H1 (cell line): ENCODE data around the gene GKN2. TPM values are rescaled to one million over a fixed set of nuclear protein-coding genes. Genes with fewer than 3 reads are reported as not detected.

ENCODE experiments used
- FOSL1 ChIP-seq: IDR thresholded peaks from 2 replicates; pipeline ENCODE4 v1.6.1; 2011; ENCODE audit warnings: mild to moderate bottlenecking, low read depth, low read length, moderate library complexity; ENCODE audit not compliant: insufficient read depth
- PHF8 ChIP-seq: fragments of 200-600 bp; sonication (generic); conservative IDR thresholded peaks from 2 replicates; pipeline ENCODE4 v1.7.1; 2012; ENCODE audit warnings: low read depth, mild to moderate bottlenecking, inconsistent platforms, low read length, moderate library complexity
- POLR2AphosphoS5 ChIP-seq: IDR thresholded peaks from 2 replicates; pipeline ENCODE4 v1.6.1; 2011; ENCODE audit warnings: low read depth, low read length
- POU5F1 ChIP-seq: IDR thresholded peaks from 2 replicates; pipeline ENCODE4 v1.6.1; 2011; ENCODE audit warnings: low read depth, mild to moderate bottlenecking, low read length, moderate library complexity
- SP1 ChIP-seq: IDR thresholded peaks from 2 replicates; pipeline ENCODE4 v1.6.1; 2011; ENCODE audit warnings: low read depth, low read length
- TEAD4 ChIP-seq: IDR thresholded peaks from 2 replicates; pipeline ENCODE4 v1.6.1; 2012; ENCODE audit warnings: low read depth, low read length, inconsistent platforms, mixed read lengths
- ZNF274 ChIP-seq: IDR thresholded peaks from 2 replicates; pipeline ENCODE4 v1.7.0; 2012; ENCODE audit warnings: low read length, borderline replicate concordance; ENCODE audit errors: extremely low read depth
- polyA plus RNA-seq, 7 experiments: library from polyadenylated mRNA; depleted of rRNA in 3 of 7; stranded (reverse) in 5 of 7; unstranded in 2 of 7; fragments of >200 nt in 5 of 7; fragments of 200-250 nt in 2 of 7; gene quantifications; 1 replicate in 5 of 7; 2 replicates in 1 of 7; 4 replicates in 1 of 7; pipeline versions ENCODE4 v1.2.1 to v1.2.3, GENCODE V29; 2011 to 2013; ENCODE audit warnings: missing spikeins in 2 of 7, mixed read lengths in 2 of 7
- total RNA-seq: library from RNA; stranded (reverse); fragmentation: NEBNext Ultra II Directional; extraction: Animal tissue kit (Norgen Biotek cat#: 25700); gene quantifications from 2 replicates; pipeline ENCODE4 v1.2.1, GENCODE V29; 2021
- TF ChIP-seq, protein P1 (sequence below): fragments of 300-600 bp; sonication (generic); IDR thresholded peaks from 2 replicates; pipeline ENCODE4 v1.7.1; 2012; ENCODE audit warnings: low read length, moderate library complexity, mild to moderate bottlenecking, inconsistent platforms; ENCODE audit not compliant: insufficient replicate concordance

The GKN2 gene
- total and polyA plus RNA-seq, 2 of the 8 experiments (the other 6 are each of a cell fraction or from before 2014, with no cell fraction given), result not detected

- TF ChIP-seq, protein P1, sequence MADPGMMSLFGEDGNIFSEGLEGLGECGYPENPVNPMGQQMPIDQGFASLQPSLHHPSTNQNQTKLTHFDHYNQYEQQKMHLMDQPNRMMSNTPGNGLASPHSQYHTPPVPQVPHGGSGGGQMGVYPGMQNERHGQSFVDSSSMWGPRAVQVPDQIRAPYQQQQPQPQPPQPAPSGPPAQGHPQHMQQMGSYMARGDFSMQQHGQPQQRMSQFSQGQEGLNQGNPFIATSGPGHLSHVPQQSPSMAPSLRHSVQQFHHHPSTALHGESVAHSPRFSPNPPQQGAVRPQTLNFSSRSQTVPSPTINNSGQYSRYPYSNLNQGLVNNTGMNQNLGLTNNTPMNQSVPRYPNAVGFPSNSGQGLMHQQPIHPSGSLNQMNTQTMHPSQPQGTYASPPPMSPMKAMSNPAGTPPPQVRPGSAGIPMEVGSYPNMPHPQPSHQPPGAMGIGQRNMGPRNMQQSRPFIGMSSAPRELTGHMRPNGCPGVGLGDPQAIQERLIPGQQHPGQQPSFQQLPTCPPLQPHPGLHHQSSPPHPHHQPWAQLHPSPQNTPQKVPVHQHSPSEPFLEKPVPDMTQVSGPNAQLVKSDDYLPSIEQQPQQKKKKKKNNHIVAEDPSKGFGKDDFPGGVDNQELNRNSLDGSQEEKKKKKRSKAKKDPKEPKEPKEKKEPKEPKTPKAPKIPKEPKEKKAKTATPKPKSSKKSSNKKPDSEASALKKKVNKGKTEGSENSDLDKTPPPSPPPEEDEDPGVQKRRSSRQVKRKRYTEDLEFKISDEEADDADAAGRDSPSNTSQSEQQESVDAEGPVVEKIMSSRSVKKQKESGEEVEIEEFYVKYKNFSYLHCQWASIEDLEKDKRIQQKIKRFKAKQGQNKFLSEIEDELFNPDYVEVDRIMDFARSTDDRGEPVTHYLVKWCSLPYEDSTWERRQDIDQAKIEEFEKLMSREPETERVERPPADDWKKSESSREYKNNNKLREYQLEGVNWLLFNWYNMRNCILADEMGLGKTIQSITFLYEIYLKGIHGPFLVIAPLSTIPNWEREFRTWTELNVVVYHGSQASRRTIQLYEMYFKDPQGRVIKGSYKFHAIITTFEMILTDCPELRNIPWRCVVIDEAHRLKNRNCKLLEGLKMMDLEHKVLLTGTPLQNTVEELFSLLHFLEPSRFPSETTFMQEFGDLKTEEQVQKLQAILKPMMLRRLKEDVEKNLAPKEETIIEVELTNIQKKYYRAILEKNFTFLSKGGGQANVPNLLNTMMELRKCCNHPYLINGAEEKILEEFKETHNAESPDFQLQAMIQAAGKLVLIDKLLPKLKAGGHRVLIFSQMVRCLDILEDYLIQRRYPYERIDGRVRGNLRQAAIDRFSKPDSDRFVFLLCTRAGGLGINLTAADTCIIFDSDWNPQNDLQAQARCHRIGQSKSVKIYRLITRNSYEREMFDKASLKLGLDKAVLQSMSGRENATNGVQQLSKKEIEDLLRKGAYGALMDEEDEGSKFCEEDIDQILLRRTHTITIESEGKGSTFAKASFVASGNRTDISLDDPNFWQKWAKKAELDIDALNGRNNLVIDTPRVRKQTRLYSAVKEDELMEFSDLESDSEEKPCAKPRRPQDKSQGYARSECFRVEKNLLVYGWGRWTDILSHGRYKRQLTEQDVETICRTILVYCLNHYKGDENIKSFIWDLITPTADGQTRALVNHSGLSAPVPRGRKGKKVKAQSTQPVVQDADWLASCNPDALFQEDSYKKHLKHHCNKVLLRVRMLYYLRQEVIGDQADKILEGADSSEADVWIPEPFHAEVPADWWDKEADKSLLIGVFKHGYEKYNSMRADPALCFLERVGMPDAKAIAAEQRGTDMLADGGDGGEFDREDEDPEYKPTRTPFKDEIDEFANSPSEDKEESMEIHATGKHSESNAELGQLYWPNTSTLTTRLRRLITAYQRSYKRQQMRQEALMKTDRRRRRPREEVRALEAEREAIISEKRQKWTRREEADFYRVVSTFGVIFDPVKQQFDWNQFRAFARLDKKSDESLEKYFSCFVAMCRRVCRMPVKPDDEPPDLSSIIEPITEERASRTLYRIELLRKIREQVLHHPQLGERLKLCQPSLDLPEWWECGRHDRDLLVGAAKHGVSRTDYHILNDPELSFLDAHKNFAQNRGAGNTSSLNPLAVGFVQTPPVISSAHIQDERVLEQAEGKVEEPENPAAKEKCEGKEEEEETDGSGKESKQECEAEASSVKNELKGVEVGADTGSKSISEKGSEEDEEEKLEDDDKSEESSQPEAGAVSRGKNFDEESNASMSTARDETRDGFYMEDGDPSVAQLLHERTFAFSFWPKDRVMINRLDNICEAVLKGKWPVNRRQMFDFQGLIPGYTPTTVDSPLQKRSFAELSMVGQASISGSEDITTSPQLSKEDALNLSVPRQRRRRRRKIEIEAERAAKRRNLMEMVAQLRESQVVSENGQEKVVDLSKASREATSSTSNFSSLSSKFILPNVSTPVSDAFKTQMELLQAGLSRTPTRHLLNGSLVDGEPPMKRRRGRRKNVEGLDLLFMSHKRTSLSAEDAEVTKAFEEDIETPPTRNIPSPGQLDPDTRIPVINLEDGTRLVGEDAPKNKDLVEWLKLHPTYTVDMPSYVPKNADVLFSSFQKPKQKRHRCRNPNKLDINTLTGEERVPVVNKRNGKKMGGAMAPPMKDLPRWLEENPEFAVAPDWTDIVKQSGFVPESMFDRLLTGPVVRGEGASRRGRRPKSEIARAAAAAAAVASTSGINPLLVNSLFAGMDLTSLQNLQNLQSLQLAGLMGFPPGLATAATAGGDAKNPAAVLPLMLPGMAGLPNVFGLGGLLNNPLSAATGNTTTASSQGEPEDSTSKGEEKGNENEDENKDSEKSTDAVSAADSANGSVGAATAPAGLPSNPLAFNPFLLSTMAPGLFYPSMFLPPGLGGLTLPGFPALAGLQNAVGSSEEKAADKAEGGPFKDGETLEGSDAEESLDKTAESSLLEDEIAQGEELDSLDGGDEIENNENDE, result no peak
- TF ChIP-seq PHF8 (no peak), POU5F1 (no peak), FOSL1 (no peak), ZNF274 (no peak), POLR2AphosphoS5 (no peak), SP1 (no peak), TEAD4 (no peak)
Measured at GRCh38 chr2:68938938-68939337, 13.8 kb downstream of the GKN2 start (continued).
